Activated B cell treated with CpG ODN at 0.5 μM for 24 hours (primary cell): ENCODE measurements around the gene NR3C2. TPM values are rescaled to one million over a fixed set of nuclear protein-coding genes. Genes with fewer than 3 reads are reported as not detected.

ENCODE experiments used
- ATAC-seq: fragments of 200-7000 bp; cut with Tn5 transposase; one replicate; pipeline ENCODE4 v1.10.0; 2021; ENCODE audit warnings: low read depth, mild to moderate bottlenecking, moderate library complexity
- CTCF ChIA-PET: fragments of 350-600 bp; sonication (Branson Sonifier 250); formaldehyde crosslinking; loops from one replicate; lab custom pipeline; 2021; ENCODE audit warnings: antibody characterized with exemption; lab: Charles Lee
- POLR2A ChIA-PET: fragments of 350-600 bp; sonication (Branson Sonifier 250); formaldehyde crosslinking; loops from one replicate; lab custom pipeline; 2021; ENCODE audit warnings: antibody characterized with exemption; lab: Charles Lee
- DNase-seq: peaks from one replicate; pipeline ENCODE4 v3.0.0; 2022
- H3K27ac Mint-ChIP-seq: one replicate; pipeline ENCODE4 v1.8.0; 2020; ENCODE audit warnings: mixed read lengths
- H3K27me3 Mint-ChIP-seq: one replicate; pipeline ENCODE4 v1.8.0; 2021; ENCODE audit warnings: mixed read lengths
- H3K36me3 Mint-ChIP-seq: one replicate; pipeline ENCODE4 v1.8.0; 2021; ENCODE audit warnings: low read depth, mixed read lengths
- H3K4me1 Mint-ChIP-seq: one replicate; pipeline ENCODE4 v1.8.0; 2021; ENCODE audit warnings: mixed read lengths
- H3K4me3 Mint-ChIP-seq: one replicate; pipeline ENCODE4 v1.8.0; 2020; ENCODE audit warnings: mild to moderate bottlenecking, mixed read lengths
- H3K9me3 Mint-ChIP-seq: one replicate; pipeline ENCODE4 v1.8.0; 2020; ENCODE audit warnings: mixed read lengths
- intact Hi-C: fragments of 100-400 bp; cut with micrococcal nuclease; formaldehyde crosslinking; loops from one replicate; pipeline ENCODE4 v1.15.1; 2024
- total RNA-seq: library from RNA; stranded (reverse); gene quantifications from 2 replicates; pipeline ENCODE4 v1.2.3, GENCODE V29; 2022
- TF ChIP-seq, protein P1 (sequence below): fragments of 200-600 bp; IDR thresholded peaks from one replicate; pipeline ENCODE4 v1.8.0; 2022; ENCODE audit warnings: antibody characterized with exemption, mild to moderate bottlenecking

NR3C2 gene
- total RNA-seq, 1 donor from 2014 or later = 4.5 TPM

DNA sequence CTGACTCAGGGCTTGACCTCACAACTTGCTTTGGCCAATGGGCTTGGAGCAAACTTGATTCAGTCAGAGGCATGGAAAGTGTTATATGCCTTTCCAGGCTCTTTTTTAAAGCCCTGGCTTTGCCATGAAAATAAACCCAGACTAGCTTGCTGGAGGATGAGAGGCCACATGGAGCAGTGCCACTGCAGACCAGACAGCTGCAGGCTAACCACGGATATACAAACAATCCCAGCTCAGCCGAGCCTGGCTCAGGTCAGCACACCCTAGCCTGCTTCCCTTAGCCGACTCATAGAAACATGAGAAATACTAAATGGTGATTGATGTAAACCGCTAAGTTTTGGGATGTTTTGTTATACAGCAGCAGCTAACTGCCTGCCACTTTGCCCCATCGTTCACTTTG, 365.2 kb downstream of the NR3C2 start:
- Mint-ChIP-seq H3K27me3 (no peaks in the 10 kb centered on the region), H3K36me3 (peaks cover 32% of the 10 kb centered on the region), H3K4me1 (no peaks in the 10 kb centered on the region), H3K27ac (no peak overlapping the region), H3K9me3 (peaks cover 17% of the 10 kb centered on the region), H3K4me3 (no peak overlapping the region)
- ChIA-PET POLR2A (no interaction called here), CTCF (no interaction called here)
- TF ChIP-seq, protein P1, sequence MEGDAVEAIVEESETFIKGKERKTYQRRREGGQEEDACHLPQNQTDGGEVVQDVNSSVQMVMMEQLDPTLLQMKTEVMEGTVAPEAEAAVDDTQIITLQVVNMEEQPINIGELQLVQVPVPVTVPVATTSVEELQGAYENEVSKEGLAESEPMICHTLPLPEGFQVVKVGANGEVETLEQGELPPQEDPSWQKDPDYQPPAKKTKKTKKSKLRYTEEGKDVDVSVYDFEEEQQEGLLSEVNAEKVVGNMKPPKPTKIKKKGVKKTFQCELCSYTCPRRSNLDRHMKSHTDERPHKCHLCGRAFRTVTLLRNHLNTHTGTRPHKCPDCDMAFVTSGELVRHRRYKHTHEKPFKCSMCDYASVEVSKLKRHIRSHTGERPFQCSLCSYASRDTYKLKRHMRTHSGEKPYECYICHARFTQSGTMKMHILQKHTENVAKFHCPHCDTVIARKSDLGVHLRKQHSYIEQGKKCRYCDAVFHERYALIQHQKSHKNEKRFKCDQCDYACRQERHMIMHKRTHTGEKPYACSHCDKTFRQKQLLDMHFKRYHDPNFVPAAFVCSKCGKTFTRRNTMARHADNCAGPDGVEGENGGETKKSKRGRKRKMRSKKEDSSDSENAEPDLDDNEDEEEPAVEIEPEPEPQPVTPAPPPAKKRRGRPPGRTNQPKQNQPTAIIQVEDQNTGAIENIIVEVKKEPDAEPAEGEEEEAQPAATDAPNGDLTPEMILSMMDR = no peak
- no peak for DNase-seq
- intact Hi-C loops = no loop called here
- no peak for ATAC-seq

- intact Hi-C loops = no loop called here
- Mint-ChIP-seq H3K9me3 (peaks cover 17% of the 10 kb centered on the region), H3K4me1 (no peaks in the 10 kb centered on the region), H3K27me3 (no peaks in the 10 kb centered on the region), H3K36me3 (peaks cover 21% of the 10 kb centered on the region), H3K27ac (no peak overlapping the region), H3K4me3 (no peak overlapping the region)
- TF ChIP-seq, protein P1 = no peak
- ChIA-PET CTCF (no interaction called here), POLR2A (no interaction called here)
- DNase-seq (no peak), ATAC-seq (no peak)
These were observed 366.8 kb downstream of the NR3C2 start for GRCh38 chr4:148075438-148075837.

DNA sequence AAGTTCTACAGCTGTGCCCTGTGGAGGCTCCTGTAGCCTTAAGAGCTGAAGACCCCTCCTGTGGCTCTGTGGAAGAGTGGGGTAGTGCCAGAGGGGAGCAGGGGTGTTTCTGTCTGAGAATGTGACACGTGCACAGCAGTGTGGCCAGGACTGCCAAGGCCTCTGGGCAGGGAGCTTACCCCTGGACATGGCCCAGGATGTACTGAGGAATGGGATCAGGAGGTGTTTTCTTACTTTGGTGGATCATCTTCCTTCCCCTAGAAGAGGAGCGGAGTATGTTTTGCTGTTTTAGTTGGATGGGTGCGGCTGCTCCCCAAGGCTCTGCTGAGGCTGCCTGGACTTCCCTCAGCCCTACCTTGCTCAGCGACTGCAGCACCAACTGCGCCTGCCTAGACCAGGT, 367.8 kb downstream of the NR3C2 start:
- Mint-ChIP-seq H3K4me1 (no peaks in the 10 kb centered on the region), H3K4me3 (no peak overlapping the region), H3K27me3 (no peaks in the 10 kb centered on the region), H3K9me3 (peaks cover 17% of the 10 kb centered on the region), H3K36me3 (peaks cover 13% of the 10 kb centered on the region), H3K27ac (no peak overlapping the region)
- CTCF ChIA-PET = no interaction called here
- TF ChIP-seq, protein P1 = no peak
- DNase-seq = no peak
- ATAC-seq = no peak
- intact Hi-C loops = no loop called here
- POLR2A ChIA-PET = no interaction called here

DNA sequence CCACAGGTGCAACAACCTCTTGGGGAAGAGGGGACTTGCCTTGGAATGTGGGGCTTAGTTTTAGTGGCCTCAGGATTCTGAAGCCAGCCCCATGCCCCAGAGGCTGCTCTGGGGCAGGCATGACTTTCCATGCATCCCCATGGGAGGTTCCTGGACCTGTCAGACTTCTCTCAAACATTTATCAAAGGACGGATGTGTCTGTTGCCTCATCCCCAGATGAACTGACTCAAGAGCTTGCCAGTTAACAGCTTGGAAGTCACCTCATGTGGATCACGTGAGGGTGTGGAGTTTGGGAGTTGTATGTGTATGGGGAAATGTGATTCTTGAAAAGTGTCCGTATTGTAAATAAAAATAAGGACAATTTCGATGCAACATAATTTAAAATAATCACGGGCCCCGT, 368.9 kb downstream of the NR3C2 start:
- H3K27me3 Mint-ChIP-seq = no peaks in the 10 kb centered on the region
- no peak for ATAC-seq
- H3K36me3 Mint-ChIP-seq = peaks cover 9% of the 10 kb centered on the region
- H3K4me3 Mint-ChIP-seq = no peak overlapping the region
- no peak for DNase-seq
- H3K4me1 Mint-ChIP-seq = no peaks in the 10 kb centered on the region
- POLR2A ChIA-PET = no interaction called here
- H3K9me3 Mint-ChIP-seq = peaks cover 17% of the 10 kb centered on the region
- no peak overlapping the region for H3K27ac Mint-ChIP-seq
- TF ChIP-seq, protein P1 = no peak
- CTCF ChIA-PET = no interaction called here
- intact Hi-C loops = no loop called here

- TF ChIP-seq, protein P1 = no peak
- ChIA-PET POLR2A (no interaction called here), CTCF (no interaction called here)
- Mint-ChIP-seq H3K27ac (no peak overlapping the region), H3K4me1 (no peaks in the 10 kb centered on the region), H3K4me3 (no peak overlapping the region), H3K27me3 (no peaks in the 10 kb centered on the region), H3K9me3 (peaks cover 16% of the 10 kb centered on the region), H3K36me3 (peaks cover 4% of the 10 kb centered on the region)
- DNase-seq (no peak), ATAC-seq (no peak)
- intact Hi-C loops = no loop called here
These were observed 369.4 kb downstream of the NR3C2 start for GRCh38 chr4:148072789-148073188.
